PC-9 (cell line): ENCODE results near the gene KRT9. TPM values are rescaled to one million over a fixed set of nuclear protein-coding genes. Genes with fewer than 3 reads are reported as not detected.
"Not testable (repeated sequence)": the region's sequence is repeated elsewhere in the genome, so short reads cannot be mapped to it uniquely, and the experiment has no call there.

Source experiments
- Bru-seq: library from RNA; stranded (reverse); fragments of 400-500 nt; gene quantifications from one replicate; lab custom pipeline; 2021; lab: Mats Ljungman, UMichigan
- BruChase-seq, 2 experiments: library from RNA; stranded (reverse); fragments of 400-500 nt; gene quantifications; one replicate each; lab custom pipeline; 2021; lab: Mats Ljungman, UMichigan
- BruUV-seq: library from RNA; stranded (reverse); fragments of 400-500 nt; replicated peaks from 2 replicates; lab custom pipeline; 2021; lab: Mats Ljungman, UMichigan
- CTCF ChIA-PET: fragments of 300-600 bp; sonication (Branson Sonifier 250); formaldehyde crosslinking; loops from one replicate; lab custom pipeline; 2022; ENCODE audit warnings: antibody characterized with exemption; lab: Charles Lee
- POLR2A ChIA-PET: fragments of 300-600 bp; sonication (Branson Sonifier 250); formaldehyde crosslinking; loops from one replicate; lab custom pipeline; 2022; ENCODE audit warnings: antibody characterized with exemption; ENCODE audit not compliant: unreplicated experiment; lab: Charles Lee
- DNase-seq, 2 experiments: peaks; one replicate each; pipeline versions ENCODE4 v3.0.0 to v3.0.0-alpha.2; 2015 to 2022; ENCODE audit warnings: mixed read lengths in 1 of 2
- H2AFZ ChIP-seq: fragments of 200-600 bp; sonication (generic); 2 replicates; pipeline ENCODE4 v1.8.1; 2017; ENCODE audit warnings: antibody characterized with exemption
- H3F3A ChIP-seq: fragments of 200-600 bp; sonication (generic); 2 replicates; pipeline ENCODE4 v1.8.1; 2017; ENCODE audit warnings: antibody characterized with exemption, mild to moderate bottlenecking, low read depth; ENCODE audit not compliant: insufficient read depth
- H3K27ac ChIP-seq: fragments of 200-600 bp; sonication (generic); 2 replicates; pipeline ENCODE4 v1.6.1; 2016; ENCODE audit warnings: mixed run types
- H3K27me3 ChIP-seq: fragments of 200-600 bp; sonication (generic); 2 replicates; pipeline ENCODE4 v1.6.1; 2016; ENCODE audit warnings: low read depth, mixed run types; ENCODE audit not compliant: insufficient read depth
- H3K36me3 ChIP-seq: fragments of 200-600 bp; sonication (generic); 2 replicates; pipeline ENCODE4 v1.6.1; 2016; ENCODE audit warnings: low read depth, mixed run types
- H3K4me1 ChIP-seq: fragments of 200-600 bp; sonication (generic); replicated peaks from 2 replicates; pipeline ENCODE4 v1.6.1; 2016; ENCODE audit warnings: mixed run types; ENCODE audit not compliant: insufficient read depth
- H3K4me2 ChIP-seq: fragments of 200-600 bp; sonication (generic); 2 replicates; pipeline ENCODE4 v1.6.1; 2017; ENCODE audit warnings: mixed run types
- H3K4me3 ChIP-seq: fragments of 200-600 bp; sonication (generic); 2 replicates; pipeline ENCODE4 v1.6.1; 2016; ENCODE audit warnings: mixed run types
- H3K79me2 ChIP-seq: fragments of 200-600 bp; sonication (generic); 2 replicates; pipeline ENCODE4 v1.6.1; 2017; ENCODE audit warnings: low read depth, mixed run types
- H3K9me2 ChIP-seq: fragments of 200-600 bp; sonication (generic); 2 replicates; pipeline ENCODE4 v1.8.1; 2017; ENCODE audit warnings: mild to moderate bottlenecking; ENCODE audit not compliant: insufficient read depth
- H3K9me3 ChIP-seq: fragments of 200-600 bp; sonication (generic); 2 replicates; pipeline ENCODE4 v1.8.1; 2016; ENCODE audit warnings: low read depth; ENCODE audit not compliant: insufficient read depth
- H4K20me1 ChIP-seq: fragments of 200-600 bp; sonication (generic); 2 replicates; pipeline ENCODE4 v1.8.1; 2017; ENCODE audit not compliant: insufficient read depth
- CTCF ChIP-seq: fragments of 200-600 bp; sonication (generic); conservative IDR thresholded peaks from 2 replicates; pipeline ENCODE4 v1.6.1; 2017; ENCODE audit warnings: mixed run types, antibody characterized with exemption, mild to moderate bottlenecking, moderate library complexity
- EZH2 ChIP-seq: fragments of 200-600 bp; sonication (generic); IDR thresholded peaks from 2 replicates; pipeline ENCODE4 v1.8.0; 2017; ENCODE audit warnings: antibody characterized with exemption, low read depth
- intact Hi-C: fragments of 100-400 bp; cut with micrococcal nuclease; formaldehyde crosslinking; loops from one replicate; pipeline ENCODE4 v1.10.0; 2022; ENCODE audit not compliant: unreplicated experiment
- long read RNA-seq: library from polyadenylated mRNA; stranded (forward); transcript quantifications from one replicate; pipeline ENCODE4 v2.0.0, GENCODE V29; 2022
- total RNA-seq: library from RNA; stranded (reverse); gene quantifications from 2 replicates; pipeline ENCODE4 v1.2.3, GENCODE V29; 2021

KRT9 gene
- total RNA-seq (0.55 and 0.73 TPM in 2 replicates), Bru-seq, nascent RNA (percentile 25 among the genes with signal in this experiment), BruChase-seq, experiment 1, labeled RNA remaining after a 2-hour chase (percentile 35 among the genes with signal in this experiment), BruChase-seq, experiment 2, labeled RNA remaining after a 6-hour chase (percentile 46 among the genes with signal in this experiment)
- long read RNA-seq: 0 reads

GRCh38 chr17:41571561-41572434 is at the start of gene KRT9:
KRT9 (minus strand) TSS chr17:41572059; CDS start chr17:41571992, 67 bp downstream.
- intact Hi-C loops: no loop called here
- ChIA-PET POLR2A (interaction anchor here (0.7 kb wide), 1 partner anchor 830 kb away, joined by 8 read pairs; no protein-coding TSS in a partner anchor), CTCF (interaction anchor here (0.6 kb wide), 1 partner anchor 89 kb away, joined by 3 read pairs; no protein-coding TSS in a partner anchor)
- Histone ChIP-seq H3K4me3 (no peak within 1 kb of the TSS), H3F3A (no peaks in the 10 kb centered on the region), H3K9me2 (no peaks in the 10 kb centered on the region), H3K79me2 (no peaks in the 10 kb centered on the region), H4K20me1 (no peaks in the 10 kb centered on the region), H3K27me3 (no peaks in the 10 kb centered on the region), H2AFZ (no peak within 1 kb of the TSS), H3K36me3 (no peaks in the 10 kb centered on the region), H3K4me2 (no peak within 1 kb of the TSS), H3K4me1 (peaks cover 5% of the 10 kb centered on the region; the same call in 1 of the 2 replicates), H3K9me3 (no peaks in the 10 kb centered on the region), H3K27ac (no peak within 1 kb of the TSS)
- TF ChIP-seq CTCF: no peak
- no peak for TF ChIP-seq EZH2
- BruUV-seq: no TSS peak
- no peak for DNase-seq

GRCh38 chr17:41621435-41621817 is 49.6 kb upstream of the KRT9 start:
- H4K20me1 ChIP-seq, H3K27me3 ChIP-seq, POLR2A ChIA-PET, BruUV-seq, H3K9me2 ChIP-seq, H3K4me2 ChIP-seq, H3F3A ChIP-seq, H3K4me3 ChIP-seq, DNase-seq, H3K79me2 ChIP-seq, H2AFZ ChIP-seq, CTCF ChIA-PET, H3K36me3 ChIP-seq, H3K27ac ChIP-seq, H3K9me3 ChIP-seq: not testable (repeated sequence)
- peaks cover 27% of the 10 kb centered on the region for H3K4me1 ChIP-seq
- intact Hi-C loops: loop anchor here (5.0 kb wide), 1 partner anchor 44 kb away; no protein-coding TSS in a partner anchor

- Histone ChIP-seq H3K4me1 (peaks cover 28% of the 10 kb centered on the region), H2AFZ (no peak overlapping the region), H3K9me2 (no peaks in the 10 kb centered on the region), H3K9me3 (no peaks in the 10 kb centered on the region), H3K79me2 (no peaks in the 10 kb centered on the region), H3K4me2 (no peak overlapping the region), H3F3A (no peaks in the 10 kb centered on the region), H3K4me3 (no peak overlapping the region), H3K27me3 (no peaks in the 10 kb centered on the region), H3K27ac (no peak overlapping the region), H3K36me3 (no peaks in the 10 kb centered on the region), H4K20me1 (no peaks in the 10 kb centered on the region)
- TF ChIP-seq EZH2 (no peak), CTCF (no peak)
- DNase-seq: no peak
- BruUV-seq: no TSS peak
- ChIA-PET CTCF (interaction anchor here (0.7 kb wide), 1 partner anchor 1127 kb away, joined by 3 read pairs; no protein-coding TSS in a partner anchor), POLR2A (no interaction called here)
- intact Hi-C loops: loop anchor here (5.0 kb wide), 1 partner anchor 44 kb away; no protein-coding TSS in a partner anchor
These were observed 49.0 kb upstream of the KRT9 start for GRCh38 chr17:41620583-41621434.

GRCh38 chr17:41619927-41620582 is 48.2 kb upstream of the KRT9 start:
- H4K20me1 ChIP-seq, H3K4me2 ChIP-seq, H2AFZ ChIP-seq, H3F3A ChIP-seq, H3K4me3 ChIP-seq, H3K27me3 ChIP-seq, H3K36me3 ChIP-seq, H3K9me2 ChIP-seq, H3K9me3 ChIP-seq, H3K27ac ChIP-seq, POLR2A ChIA-PET, H3K79me2 ChIP-seq, BruUV-seq, DNase-seq: not testable (repeated sequence)
- CTCF ChIA-PET: interaction anchor here (0.7 kb wide), 1 partner anchor 1126 kb away, joined by 3 read pairs; no protein-coding TSS in a partner anchor
- intact Hi-C loops: loop anchor here (5.0 kb wide), 1 partner anchor 43 kb away; no protein-coding TSS in a partner anchor
- H3K4me1 ChIP-seq: peaks cover 32% of the 10 kb centered on the region
